HepG2 (cell line): ENCODE data around the gene DHX16. TPM values are rescaled to one million over a fixed set of nuclear protein-coding genes. Genes with fewer than 3 reads are reported as not detected.

Source experiments
- BCL6 ChIP-seq: IDR thresholded peaks from 2 replicates; pipeline ENCODE4 v1.6.1; 2016; ENCODE audit warnings: missing genetic modification reagents, missing compliant biosample characterization
- BHLHE40 ChIP-seq: IDR thresholded peaks from 2 replicates; pipeline ENCODE4 v1.6.1; 2011; ENCODE audit warnings: low read length, improper control_type of control experiment
- EED ChIP-seq: sonication (generic); formaldehyde crosslinking; IDR thresholded peaks from 2 replicates; pipeline ENCODE4 v1.5.0; 2020; ENCODE audit warnings: mild to moderate bottlenecking, missing genetic modification reagents
- ETS1 ChIP-seq: sonication (generic); formaldehyde crosslinking; IDR thresholded peaks from 2 replicates; pipeline ENCODE4 v1.4.0; 2020; ENCODE audit warnings: missing genetic modification reagents
- MXD4 ChIP-seq: IDR thresholded peaks from 2 replicates; pipeline ENCODE4 v1.6.1; 2016; ENCODE audit warnings: mild to moderate bottlenecking, missing biosample characterization, missing genetic modification reagents
- SOX13 ChIP-seq, 3 experiments: fragments of 450-650 bp in 1 of 3; sonication (generic) in 1 of 3; formaldehyde crosslinking in 1 of 3; IDR thresholded peaks in 2 of 3; conservative IDR thresholded peaks in 1 of 3; 2 replicates each; pipeline versions ENCODE4 v1.5.0 to v1.6.1; 2016 to 2020; ENCODE audit warnings: antibody characterized with exemption in 1 of 3, mild to moderate bottlenecking in 1 of 3, missing compliant biosample characterization in 1 of 3, missing genetic modification reagents in 1 of 3, moderate library complexity in 1 of 3
- SP5 ChIP-seq: IDR thresholded peaks from 2 replicates; pipeline ENCODE4 v1.6.1; 2016; ENCODE audit warnings: low read depth, borderline replicate concordance
- SRY ChIP-seq: sonication (generic); formaldehyde crosslinking; IDR thresholded peaks from 2 replicates; pipeline ENCODE4 v1.8.0; 2022; ENCODE audit warnings: mild to moderate bottlenecking, missing genetic modification reagents
- STAT6 ChIP-seq: sonication (generic); formaldehyde crosslinking; IDR thresholded peaks from 2 replicates; pipeline ENCODE4 v1.4.0; 2020; ENCODE audit warnings: missing genetic modification reagents, mild to moderate bottlenecking, borderline replicate concordance
- TEAD3 ChIP-seq: optimal IDR thresholded peaks from 2 replicates; pipeline ENCODE3; 2016; ENCODE audit warnings: borderline replicate concordance
- ZNF224 ChIP-seq: sonication (generic); formaldehyde crosslinking; IDR thresholded peaks from 2 replicates; pipeline ENCODE4 v1.5.0; 2020; ENCODE audit warnings: mild to moderate bottlenecking, missing genetic modification reagents
- ZNF263 ChIP-seq: sonication (generic); formaldehyde crosslinking; IDR thresholded peaks from 2 replicates; pipeline ENCODE4 v1.4.0; 2020; ENCODE audit warnings: missing genetic modification reagents
- ZNF326 ChIP-seq: sonication (generic); formaldehyde crosslinking; IDR thresholded peaks from 2 replicates; pipeline ENCODE4 v1.4.0; 2020; ENCODE audit warnings: missing genetic modification reagents, borderline replicate concordance
- ZNF382 ChIP-seq: sonication (generic); formaldehyde crosslinking; IDR thresholded peaks from 2 replicates; pipeline ENCODE4 v1.5.0; 2020; ENCODE audit warnings: missing genetic modification reagents, mild to moderate bottlenecking, borderline replicate concordance
- ZNF629 ChIP-seq: sonication (generic); formaldehyde crosslinking; conservative IDR thresholded peaks from 2 replicates; pipeline ENCODE4 v1.5.0; 2020; ENCODE audit warnings: missing genetic modification reagents
- ZNF678 ChIP-seq: sonication (generic); formaldehyde crosslinking; IDR thresholded peaks from 2 replicates; pipeline ENCODE4 v1.4.0; 2020; ENCODE audit warnings: mild to moderate bottlenecking, missing genetic modification reagents
- ZSCAN25 ChIP-seq: sonication (generic); formaldehyde crosslinking; IDR thresholded peaks from 2 replicates; pipeline ENCODE4 v1.8.0; 2022; ENCODE audit warnings: mild to moderate bottlenecking, missing genetic modification reagents
- polyA plus RNA-seq, 8 experiments: library from polyadenylated mRNA; depleted of rRNA in 3 of 8; stranded (reverse) in 7 of 8; unstranded in 1 of 8; fragments of >200 nt; fragmentation: Illumina TruSeq in 4 of 8; extraction: Trizol in 4 of 8; gene quantifications; 2 replicates each; pipeline versions ENCODE4 v1.2.1 to v1.2.3, GENCODE V29; 2011 to 2016; ENCODE audit warnings: low read depth in 4 of 8, missing spikeins in 1 of 8, mixed read lengths in 1 of 8; ENCODE audit not compliant: insufficient read depth in 1 of 8
- total RNA-seq, 5 experiments: library from RNA; depleted of rRNA; stranded (reverse); fragments of >200 nt; fragmentation: Illumina TruSeq; extraction: Trizol; gene quantifications; 2 replicates each; pipeline ENCODE4 v1.2.3, GENCODE V29; 2016; ENCODE audit warnings: low read depth in 1 of 5
- TF ChIP-seq, protein P1 (sequence below): sonication (generic); formaldehyde crosslinking; IDR thresholded peaks from 2 replicates; pipeline ENCODE4 v1.4.0; 2020; ENCODE audit warnings: missing genetic modification reagents, borderline replicate concordance
- TF ChIP-seq, protein P2 (sequence below): sonication (generic); formaldehyde crosslinking; IDR thresholded peaks from 2 replicates; pipeline ENCODE4 v1.5.0; 2020; ENCODE audit warnings: missing genetic modification reagents
- TF ChIP-seq, protein P3 (sequence below): sonication (generic); formaldehyde crosslinking; IDR thresholded peaks from 2 replicates; pipeline ENCODE4 v1.8.0; 2022; ENCODE audit warnings: missing genetic modification reagents, mild to moderate bottlenecking, borderline replicate concordance

Gene DHX16
- total and polyA plus RNA-seq, 2 of the 13 experiments (the other 11 are each of a cell fraction or from before 2014, with no cell fraction given): 57.0 to 58.5 TPM

DNA sequence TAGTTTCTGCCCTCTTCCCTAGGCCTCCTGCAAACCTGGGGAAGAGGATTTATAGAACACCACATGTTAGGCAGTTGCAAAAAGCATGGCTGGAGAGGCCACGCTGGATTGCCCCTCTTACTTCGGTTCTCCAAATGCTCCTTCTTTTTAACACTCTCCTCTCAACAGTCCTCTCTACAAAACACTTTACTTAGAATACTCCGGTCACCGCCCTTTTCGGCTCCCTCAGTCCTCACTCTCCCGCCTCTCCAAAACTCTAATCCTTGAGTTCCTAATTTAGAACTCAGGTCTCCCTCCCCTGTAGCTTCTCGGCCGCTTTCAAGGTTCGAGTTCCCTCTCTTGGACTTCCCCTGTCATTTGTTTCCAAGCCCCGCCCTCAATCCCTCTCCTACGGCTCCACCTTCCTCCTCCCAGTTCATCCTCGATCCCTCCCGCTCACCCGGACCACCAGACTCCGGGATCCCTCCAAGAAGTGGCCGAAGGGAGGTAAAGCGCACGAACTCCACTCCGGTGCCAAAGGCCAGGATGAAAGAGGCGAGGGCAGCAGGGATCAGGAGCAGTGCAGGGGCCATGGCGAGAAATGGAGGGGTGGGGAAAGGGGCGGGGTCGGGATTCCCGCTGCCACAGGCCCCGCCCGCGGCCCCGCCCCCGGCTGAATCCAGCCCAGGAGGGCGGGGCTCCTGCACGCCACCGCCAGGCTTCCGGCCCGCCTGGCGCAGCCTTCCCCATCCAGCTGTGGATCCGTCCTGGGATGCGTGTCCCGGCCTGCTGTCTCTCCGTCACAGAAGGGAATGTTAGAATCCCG is 17.8 kb upstream of the DHX16 start, which contains the start of gene NRM (continued):
- TF ChIP-seq ETS1 (CRISPR knock-in tag) (0 out of 2 replicates have a peak, but pooled peaks have one; percentile 33), TEAD3 (peak; percentile 58), ZNF382 (no peak), BHLHE40 (peak; percentile 41; the same call in 1 of the 2 replicates), BCL6 (CRISPR knock-in tag) (0 out of 2 replicates have a peak, but pooled peaks have one; percentile 37), SP5 (CRISPR knock-in tag) (peak; percentile 85), ZNF224 (CRISPR knock-in tag) (no peak), EED (CRISPR knock-in tag) (no peak), STAT6 (CRISPR knock-in tag) (no peak), ZNF678 (CRISPR knock-in tag) (no peak), SRY (CRISPR knock-in tag) (no peak), ZNF263 (CRISPR knock-in tag) (peak; percentile 78), ZSCAN25 (CRISPR knock-in tag) (0 out of 2 replicates have a peak, but pooled peaks have one; percentile 7), ZNF326 (no peak), MXD4 (CRISPR knock-in tag) (peak; percentile 50; the same call in 1 of the 2 replicates), ZNF629 (CRISPR knock-in tag) (no peak), SOX13 (IDR thresholded peaks at IDR 0.05) (no peak), SOX13 (CRISPR knock-in tag; conservative IDR thresholded peaks at IDR 0.05 in 1 of 2, IDR thresholded peaks at IDR 0.05 in 1 of 2) (peak in 1 of 2 experiments; percentile 15; a peak in 1 of 4 replicates)
- TF ChIP-seq, protein P1, sequence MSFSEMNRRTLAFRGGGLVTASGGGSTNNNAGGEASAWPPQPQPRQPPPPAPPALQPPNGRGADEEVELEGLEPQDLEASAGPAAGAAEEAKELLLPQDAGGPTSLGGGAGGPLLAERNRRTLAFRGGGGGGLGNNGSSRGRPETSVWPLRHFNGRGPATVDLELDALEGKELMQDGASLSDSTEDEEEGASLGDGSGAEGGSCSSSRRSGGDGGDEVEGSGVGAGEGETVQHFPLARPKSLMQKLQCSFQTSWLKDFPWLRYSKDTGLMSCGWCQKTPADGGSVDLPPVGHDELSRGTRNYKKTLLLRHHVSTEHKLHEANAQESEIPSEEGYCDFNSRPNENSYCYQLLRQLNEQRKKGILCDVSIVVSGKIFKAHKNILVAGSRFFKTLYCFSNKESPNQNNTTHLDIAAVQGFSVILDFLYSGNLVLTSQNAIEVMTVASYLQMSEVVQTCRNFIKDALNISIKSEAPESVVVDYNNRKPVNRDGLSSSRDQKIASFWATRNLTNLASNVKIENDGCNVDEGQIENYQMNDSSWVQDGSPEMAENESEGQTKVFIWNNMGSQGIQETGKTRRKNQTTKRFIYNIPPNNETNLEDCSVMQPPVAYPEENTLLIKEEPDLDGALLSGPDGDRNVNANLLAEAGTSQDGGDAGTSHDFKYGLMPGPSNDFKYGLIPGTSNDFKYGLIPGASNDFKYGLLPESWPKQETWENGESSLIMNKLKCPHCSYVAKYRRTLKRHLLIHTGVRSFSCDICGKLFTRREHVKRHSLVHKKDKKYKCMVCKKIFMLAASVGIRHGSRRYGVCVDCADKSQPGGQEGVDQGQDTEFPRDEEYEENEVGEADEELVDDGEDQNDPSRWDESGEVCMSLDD (CRISPR knock-in tag): no peak
- TF ChIP-seq, protein P2, sequence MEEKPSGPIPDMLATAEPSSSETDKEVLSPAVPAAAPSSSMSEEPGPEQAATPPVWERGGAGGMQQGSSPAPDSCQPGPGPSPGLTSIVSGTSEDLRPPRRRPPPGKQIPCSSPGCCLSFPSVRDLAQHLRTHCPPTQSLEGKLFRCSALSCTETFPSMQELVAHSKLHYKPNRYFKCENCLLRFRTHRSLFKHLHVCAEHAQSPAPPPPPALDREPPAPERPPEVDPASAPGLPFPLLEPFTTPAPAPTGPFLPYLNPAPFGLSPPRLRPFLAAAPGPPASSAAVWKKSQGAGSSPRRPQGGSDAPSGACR (CRISPR knock-in tag): peak; percentile 48; the same call in 1 of the 2 replicates
- TF ChIP-seq, protein P3, sequence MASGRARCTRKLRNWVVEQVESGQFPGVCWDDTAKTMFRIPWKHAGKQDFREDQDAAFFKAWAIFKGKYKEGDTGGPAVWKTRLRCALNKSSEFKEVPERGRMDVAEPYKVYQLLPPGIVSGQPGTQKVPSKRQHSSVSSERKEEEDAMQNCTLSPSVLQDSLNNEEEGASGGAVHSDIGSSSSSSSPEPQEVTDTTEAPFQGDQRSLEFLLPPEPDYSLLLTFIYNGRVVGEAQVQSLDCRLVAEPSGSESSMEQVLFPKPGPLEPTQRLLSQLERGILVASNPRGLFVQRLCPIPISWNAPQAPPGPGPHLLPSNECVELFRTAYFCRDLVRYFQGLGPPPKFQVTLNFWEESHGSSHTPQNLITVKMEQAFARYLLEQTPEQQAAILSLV (CRISPR knock-in tag): no peak
